Prostate gland (tissue), 2 donors: Measurements from ENCODE around the gene KCNC1.

Source experiments
- CTCF ChIP-seq, 4 experiments: fragments of 200-600 bp in 2 of 4; fragments of 450-650 bp in 2 of 4; sonication (generic) in 2 of 4; IDR thresholded peaks; 1 replicate in 3 of 4; 2 replicates in 1 of 4; pipeline ENCODE4 v1.5.1; 2016 to 2019; ENCODE audit warnings: antibody characterized with exemption in 4 of 4, mild to moderate bottlenecking in 2 of 4, moderate library complexity in 2 of 4
- POLR2A ChIP-seq: fragments of 450-650 bp; IDR thresholded peaks from one replicate; pipeline ENCODE4 v1.6.1; 2016; ENCODE audit warnings: antibody characterized with exemption, mild to moderate bottlenecking

GRCh38 chr11:17772704-17773600 is 38.4 kb downstream of the KCNC1 start:
- TF ChIP-seq CTCF (IDR thresholded peaks at IDR 0.05) (no peak), POLR2A (no peak)
